ENCODE data around the gene GPR89A.
"Not testable (repeated sequence)": the region's sequence is repeated elsewhere in the genome, so short reads cannot be mapped to it uniquely, and the experiment has no call there.

DNA sequence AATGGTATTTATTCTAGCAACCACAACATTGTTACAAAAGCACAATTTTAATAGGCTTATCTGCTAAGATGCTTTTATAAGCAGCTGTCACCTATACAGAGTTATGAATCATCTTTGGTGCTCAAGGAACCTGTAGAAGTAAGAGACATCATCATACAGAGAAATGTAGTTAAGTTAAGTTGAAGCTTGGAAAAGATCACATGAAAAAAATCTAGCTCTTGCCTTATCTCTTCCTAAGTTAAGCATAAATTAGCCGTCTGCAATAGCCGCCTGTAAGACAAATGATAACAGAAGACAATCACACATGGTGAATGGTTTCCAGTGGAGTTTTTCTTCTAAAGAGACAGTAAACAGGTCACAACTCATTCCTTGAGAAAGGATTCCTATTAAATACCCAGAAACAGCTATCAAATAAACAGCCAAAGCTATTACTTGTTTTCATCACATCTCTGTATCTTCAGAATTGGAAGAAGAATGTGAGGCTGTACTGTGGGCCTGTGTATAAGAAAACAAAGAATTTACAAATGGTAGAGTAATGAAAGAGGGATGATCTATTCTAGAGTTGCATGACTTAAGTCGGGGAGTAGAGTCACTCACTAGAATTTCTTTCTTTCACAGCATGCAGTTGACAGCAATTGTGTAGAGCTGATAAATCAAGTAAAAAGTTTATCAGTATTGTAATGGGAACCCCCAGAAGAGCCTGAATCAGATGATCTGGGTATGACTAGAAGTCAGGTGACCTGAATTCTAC lies 63.4 kb downstream of the GPR89A start:
- not testable (repeated sequence) for TF ChIP-seq POLR2A, EP300 (IDR thresholded peaks at IDR 0.05)
- TF ChIP-seq, protein P1, sequence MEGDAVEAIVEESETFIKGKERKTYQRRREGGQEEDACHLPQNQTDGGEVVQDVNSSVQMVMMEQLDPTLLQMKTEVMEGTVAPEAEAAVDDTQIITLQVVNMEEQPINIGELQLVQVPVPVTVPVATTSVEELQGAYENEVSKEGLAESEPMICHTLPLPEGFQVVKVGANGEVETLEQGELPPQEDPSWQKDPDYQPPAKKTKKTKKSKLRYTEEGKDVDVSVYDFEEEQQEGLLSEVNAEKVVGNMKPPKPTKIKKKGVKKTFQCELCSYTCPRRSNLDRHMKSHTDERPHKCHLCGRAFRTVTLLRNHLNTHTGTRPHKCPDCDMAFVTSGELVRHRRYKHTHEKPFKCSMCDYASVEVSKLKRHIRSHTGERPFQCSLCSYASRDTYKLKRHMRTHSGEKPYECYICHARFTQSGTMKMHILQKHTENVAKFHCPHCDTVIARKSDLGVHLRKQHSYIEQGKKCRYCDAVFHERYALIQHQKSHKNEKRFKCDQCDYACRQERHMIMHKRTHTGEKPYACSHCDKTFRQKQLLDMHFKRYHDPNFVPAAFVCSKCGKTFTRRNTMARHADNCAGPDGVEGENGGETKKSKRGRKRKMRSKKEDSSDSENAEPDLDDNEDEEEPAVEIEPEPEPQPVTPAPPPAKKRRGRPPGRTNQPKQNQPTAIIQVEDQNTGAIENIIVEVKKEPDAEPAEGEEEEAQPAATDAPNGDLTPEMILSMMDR (IDR thresholded peaks at IDR 0.05), result not testable (repeated sequence)
